HG03520 (cell line): Measurements from ENCODE around the gene EXOSC5.
A peak's percentile ranks its signal among the peaks of the same experiment; 100 is the strongest.
"Not testable (repeated sequence)": the region's sequence is repeated elsewhere in the genome, so short reads cannot be mapped to it uniquely, and the experiment has no call there.

Experiments
- ATAC-seq: cut with Tn5 transposase; IDR thresholded peaks from one replicate; pipeline ENCODE4 v1.9.1; 2021; ENCODE audit warnings: mild to moderate bottlenecking, moderate library complexity; ENCODE audit not compliant: unreplicated experiment

The EXOSC5 gene

GRCh38 chr19:41371541-41371940 lies 25.6 kb downstream of the EXOSC5 start:
- no peak for ATAC-seq

DNA sequence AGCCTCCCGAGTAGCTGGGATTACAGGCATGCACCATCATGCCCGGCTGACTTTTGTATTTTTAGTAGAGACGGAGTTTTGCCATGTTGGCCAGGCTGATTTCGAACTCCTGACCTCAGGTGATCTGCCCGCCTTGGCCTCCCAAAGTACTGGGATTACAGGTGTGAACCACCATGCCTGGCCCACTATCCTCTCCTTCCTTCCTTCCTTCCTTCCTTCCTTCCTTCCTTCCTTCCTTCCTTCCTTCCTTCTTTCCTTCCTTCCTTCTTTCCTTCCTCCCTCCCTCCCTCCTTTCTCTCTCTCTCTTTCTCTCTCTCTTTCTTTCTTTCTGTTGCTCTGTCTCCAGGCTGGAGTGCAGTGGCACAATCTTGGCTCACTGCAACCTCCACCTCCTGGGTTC lies 26.0 kb downstream of the EXOSC5 start:
- ATAC-seq: not testable (repeated sequence)

DNA sequence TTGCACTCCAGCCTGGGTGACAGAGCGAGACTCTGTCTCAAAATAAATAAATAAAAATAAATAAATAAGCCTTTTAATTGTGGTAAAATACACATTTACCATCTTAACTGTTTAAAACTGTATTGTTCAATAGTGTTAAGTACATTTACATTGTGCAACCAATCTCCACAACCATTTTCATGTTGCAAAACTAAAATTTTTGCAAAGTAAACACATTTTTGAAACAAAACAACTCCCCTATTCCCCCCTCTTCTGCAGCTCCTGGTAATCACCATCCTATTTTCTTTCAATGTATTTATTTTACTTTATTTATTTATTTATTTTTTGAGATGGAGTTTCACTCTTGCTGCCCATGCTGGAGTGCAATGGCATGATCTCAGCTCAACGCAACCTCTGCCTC lies 27.4 kb downstream of the EXOSC5 start:
- no peak for ATAC-seq

DNA sequence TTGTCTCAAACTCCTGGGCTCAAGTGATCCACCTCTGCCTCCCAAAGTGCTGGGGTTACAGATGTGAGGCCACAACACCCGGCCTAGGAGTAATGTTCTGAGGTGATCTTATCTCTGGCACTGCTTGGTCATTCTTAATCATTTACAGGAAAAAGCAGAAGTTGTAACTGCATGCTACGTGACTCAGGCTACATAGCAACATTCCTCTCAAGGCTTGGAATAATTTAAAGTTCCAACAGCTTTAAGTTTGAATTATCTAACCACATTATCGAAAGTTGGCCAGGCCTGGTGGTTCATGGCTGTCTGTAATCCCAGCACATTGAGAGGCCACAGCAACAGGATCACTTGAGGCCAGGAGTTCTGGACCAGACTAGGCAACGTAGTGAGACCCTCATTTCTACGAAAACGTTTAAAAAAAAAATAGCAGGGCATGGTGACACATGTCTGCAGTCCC lies 29.3 kb downstream of the EXOSC5 start:
- no peak for ATAC-seq

- no peak for ATAC-seq
These were observed 31.1 kb downstream of the EXOSC5 start for GRCh38 chr19:41366089-41366488.

DNA sequence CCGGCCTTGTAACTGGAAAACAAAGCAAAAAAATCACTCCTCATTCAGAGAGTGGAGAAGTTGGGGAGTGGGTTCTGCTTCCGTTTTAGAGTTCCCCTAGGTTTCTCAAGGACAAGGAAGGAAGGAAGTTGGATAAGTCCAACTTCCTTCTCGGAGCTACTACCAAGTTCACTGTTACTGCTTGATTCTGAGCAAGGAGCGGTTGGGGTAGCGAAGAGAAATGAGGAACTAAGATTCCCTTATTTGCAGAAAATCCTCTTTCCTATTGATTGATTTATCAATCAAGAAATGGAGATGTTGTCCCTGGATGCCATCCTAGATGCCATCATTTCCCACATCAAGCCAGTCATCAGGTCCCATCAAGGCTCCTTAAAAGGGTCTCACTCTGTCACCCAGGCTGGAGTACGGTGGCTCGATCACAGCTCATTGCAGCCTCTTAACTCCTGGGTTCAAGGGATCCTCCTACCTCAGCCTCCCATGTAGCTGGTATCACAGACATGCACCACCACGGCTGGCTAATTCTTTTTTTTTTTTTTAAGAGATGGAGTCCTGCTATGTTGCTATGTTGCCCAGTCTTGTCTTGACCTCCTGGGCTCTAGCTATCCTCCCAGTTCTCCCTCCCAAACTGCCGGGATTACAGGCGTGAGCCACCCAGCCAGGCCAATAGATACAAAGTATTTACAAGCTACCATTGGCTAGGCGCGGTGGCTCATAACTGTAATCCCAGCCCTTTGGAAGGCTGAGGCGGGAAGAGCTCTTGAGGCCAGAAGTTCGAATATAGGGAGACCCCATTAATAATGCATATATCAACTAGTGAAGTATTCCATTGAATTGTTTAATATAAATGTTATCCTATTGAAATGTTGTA lies 32.4 kb downstream of the EXOSC5 start:
- ATAC-seq: no peak

- ATAC-seq: peak; percentile 78
These were observed 33.2 kb downstream of the EXOSC5 start, which contains the start of gene B9D2 for GRCh38 chr19:41363753-41364523. B9D2 (minus strand) TSS chr19:41364149; CDS start chr19:41363519, 630 bp downstream.

- ATAC-seq: no peak
These were observed 33.8 kb downstream of the EXOSC5 start for GRCh38 chr19:41363371-41363752.

- ATAC-seq: no peak
These were observed 34.9 kb downstream of the EXOSC5 start for GRCh38 chr19:41362143-41362847.

DNA sequence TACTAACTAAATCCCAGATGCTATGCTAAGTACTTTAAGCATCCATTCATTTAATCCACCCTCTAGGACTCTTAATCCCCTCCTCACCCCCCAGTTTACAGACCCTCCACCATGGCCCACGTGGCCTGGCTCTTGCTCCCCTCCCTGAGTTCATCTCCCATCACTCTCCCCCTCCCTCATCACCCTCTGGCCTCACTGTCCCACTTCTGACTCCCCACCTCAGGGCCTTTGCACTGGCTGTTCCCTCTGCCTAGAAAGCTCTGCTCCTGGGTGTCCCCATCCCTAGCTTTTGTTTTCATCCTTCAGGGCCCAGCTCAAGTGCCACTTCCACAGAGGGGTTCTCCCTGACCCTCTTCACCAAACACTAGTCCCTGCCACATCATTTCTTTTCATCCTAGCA lies 37.4 kb downstream of the EXOSC5 start:
- ATAC-seq: no peak

GRCh38 chr19:41357746-41358145 lies 39.4 kb downstream of the EXOSC5 start:
- no peak for ATAC-seq

GRCh38 chr19:41356984-41357739 lies 40.0 kb downstream of the EXOSC5 start:
- ATAC-seq: no peak

GRCh38 chr19:41355802-41356201 lies 41.4 kb downstream of the EXOSC5 start:
- ATAC-seq: no peak

- no peak for ATAC-seq
These were observed 42.1 kb downstream of the EXOSC5 start for GRCh38 chr19:41355035-41355434.

- no peak for ATAC-seq
These were observed 42.7 kb downstream of the EXOSC5 start for GRCh38 chr19:41354343-41354953.

- ATAC-seq: peak; percentile 34
These were observed 43.5 kb downstream of the EXOSC5 start, which contains the start of gene TGFB1 for GRCh38 chr19:41353466-41354342. TGFB1 (minus strand) TSS chr19:41353922; CDS start chr19:41353044, 878 bp downstream.

GRCh38 chr19:41352609-41353465 lies 44.3 kb downstream of the EXOSC5 start:
- no peak for ATAC-seq

GRCh38 chr19:41352279-41352608 lies 44.9 kb downstream of the EXOSC5 start:
- no peak for ATAC-seq
